BLaER1 treated with 17β-estradiol and CSF1 and Interleukin-3, amounts not matched to agents 10 nM and 100 nM (cell line): Measurements from ENCODE around the gene HDAC5.
"Not testable (repeated sequence)": the region's sequence is repeated elsewhere in the genome, so short reads cannot be mapped to it uniquely, and the experiment has no call there.

Source experiments
- H3K27ac ChIP-seq, 11 experiments: shearing (Covaris generic); formaldehyde crosslinking; 2 replicates each; pipeline ENCODE4 v1.8.1; 2022
- H3K27me3 ChIP-seq, 11 experiments: shearing (Covaris generic); formaldehyde crosslinking; 2 replicates each; pipeline ENCODE4 v1.8.1; 2022
- H3K36me3 ChIP-seq, 11 experiments: shearing (Covaris generic); formaldehyde crosslinking; 2 replicates each; pipeline ENCODE4 v1.8.1; 2022
- H3K4me1 ChIP-seq, 10 experiments: shearing (Covaris generic); formaldehyde crosslinking; 2 replicates each; pipeline ENCODE4 v1.8.1; 2022
- H3K4me2 ChIP-seq, 11 experiments: shearing (Covaris generic); formaldehyde crosslinking; 2 replicates each; pipeline ENCODE4 v1.8.1; 2022
- H3K4me3 ChIP-seq, 10 experiments: shearing (Covaris generic); formaldehyde crosslinking; 2 replicates each; pipeline ENCODE4 v1.8.1; 2022
- H3K9ac ChIP-seq, 11 experiments: shearing (Covaris generic); formaldehyde crosslinking; 2 replicates each; pipeline ENCODE4 v1.8.1; 2022
- H3K9me3 ChIP-seq, 11 experiments: shearing (Covaris generic); formaldehyde crosslinking; replicated peaks in 1 of 11; 2 replicates each; pipeline ENCODE4 v1.8.1; 2022
- H4K20me1 ChIP-seq, 11 experiments: shearing (Covaris generic); formaldehyde crosslinking; 2 replicates each; pipeline ENCODE4 v1.8.1; 2022
- Cebpa-rat ChIP-seq, 11 experiments: shearing (Covaris generic); IDR thresholded peaks; 2 replicates each; pipeline ENCODE4 v1.8.1; 2022

HDAC5 gene

GRCh38 chr17:44137891-44138709 lies 14.7 kb upstream of the HDAC5 start:
- Histone ChIP-seq H3K27ac (peak overlapping the region in 10 of 11 experiments; percentile 18 to 56 (median 46); a peak in 16 of 22 replicates), H3K9ac (peak overlapping the region in 8 of 11 experiments; percentile 16 to 42 (median 30); a peak in 8 of 22 replicates), H3K27me3 (no peaks in the 10 kb centered on the region), H3K4me2 (peak overlapping the region; percentile 65 to 93 (median 81)), H3K4me3 (peak overlapping the region in 2 of 10 experiments; percentile 20 to 40; a peak in 2 of 20 replicates), H3K9me3 (no peaks in the 10 kb centered on the region), H3K4me1 (peaks cover 28 to 45% (median 36%) of the 10 kb centered on the region in 10 experiments), H4K20me1 (peaks cover 0 to 5% (median 0%) of the 10 kb centered on the region in 11 experiments; a peak in 1 of 22 replicates), H3K36me3 (no peaks in the 10 kb centered on the region)
- TF ChIP-seq Cebpa-rat (IDR thresholded peaks at IDR 0.05), result 0 out of 22 replicates have a peak, but pooled peaks of 1 of the 11 experiments have one; percentile 8

GRCh38 chr17:44134752-44135568 lies 11.5 kb upstream of the HDAC5 start:
- Histone ChIP-seq H3K36me3 (no peaks in the 10 kb centered on the region), H3K4me1 (peaks cover 17 to 33% (median 22%) of the 10 kb centered on the region in 10 experiments), H3K27ac (no peak overlapping the region), H3K9me3 (no peaks in the 10 kb centered on the region), H3K4me2 (no peak overlapping the region), H3K4me3 (no peak overlapping the region), H4K20me1 (peaks cover 0 to 5% (median 0%) of the 10 kb centered on the region in 11 experiments; a peak in 1 of 22 replicates), H3K27me3 (no peaks in the 10 kb centered on the region), H3K9ac (no peak overlapping the region)
- no peak for TF ChIP-seq Cebpa-rat (IDR thresholded peaks at IDR 0.05)

DNA sequence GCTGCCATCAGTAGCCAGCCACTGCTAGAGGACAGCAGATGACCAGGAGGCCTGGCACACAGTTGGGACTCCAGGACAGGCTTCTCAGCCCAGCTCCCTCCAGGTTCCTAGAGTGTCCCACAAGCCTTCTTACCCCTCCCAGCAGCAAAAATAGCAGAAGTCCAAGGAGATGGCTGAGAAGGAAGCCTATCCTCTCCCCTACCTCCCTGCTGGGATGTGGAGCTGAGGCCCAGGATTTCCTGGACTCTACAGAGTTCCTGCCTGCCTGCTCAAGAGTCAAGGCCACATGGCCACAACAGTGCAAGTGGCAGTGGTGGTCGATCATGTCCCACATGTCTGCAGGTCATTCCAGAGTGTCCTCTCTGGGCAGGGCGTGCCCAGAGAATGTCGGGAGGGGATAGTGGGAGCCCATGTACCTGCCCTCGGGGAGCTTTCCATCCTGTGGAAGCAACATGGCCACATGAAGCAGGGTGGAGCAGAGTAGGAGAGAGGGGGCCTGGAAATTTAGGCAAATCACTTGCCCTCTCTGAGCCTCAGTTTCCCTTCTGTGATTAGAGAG lies 10.6 kb upstream of the HDAC5 start:
- H3K4me2 ChIP-seq, result no peak overlapping the region
- H3K27me3 ChIP-seq, result no peaks in the 10 kb centered on the region
- no peaks in the 10 kb centered on the region for H3K9me3 ChIP-seq
- no peak overlapping the region for H3K4me3 ChIP-seq
- H3K9ac ChIP-seq, result no peak overlapping the region
- H3K36me3 ChIP-seq, result no peaks in the 10 kb centered on the region
- TF ChIP-seq Cebpa-rat (IDR thresholded peaks at IDR 0.05), result no peak
- H4K20me1 ChIP-seq, result peaks cover 0 to 5% (median 0%) of the 10 kb centered on the region in 11 experiments; a peak in 1 of 22 replicates
- H3K27ac ChIP-seq, result no peak overlapping the region
- peaks cover 17 to 30% (median 20%) of the 10 kb centered on the region in 10 experiments for H3K4me1 ChIP-seq

GRCh38 chr17:44132275-44132821 lies 8.9 kb upstream of the HDAC5 start:
- Histone ChIP-seq H3K9me3 (no peaks in the 10 kb centered on the region), H3K9ac (no peak overlapping the region), H3K27me3 (no peaks in the 10 kb centered on the region), H3K4me2 (no peak overlapping the region), H4K20me1 (no peaks in the 10 kb centered on the region), H3K36me3 (no peaks in the 10 kb centered on the region), H3K4me1 (peaks cover 3 to 14% (median 4%) of the 10 kb centered on the region in 10 experiments), H3K4me3 (no peak overlapping the region), H3K27ac (no peak overlapping the region)
- TF ChIP-seq Cebpa-rat (IDR thresholded peaks at IDR 0.05), result no peak

DNA sequence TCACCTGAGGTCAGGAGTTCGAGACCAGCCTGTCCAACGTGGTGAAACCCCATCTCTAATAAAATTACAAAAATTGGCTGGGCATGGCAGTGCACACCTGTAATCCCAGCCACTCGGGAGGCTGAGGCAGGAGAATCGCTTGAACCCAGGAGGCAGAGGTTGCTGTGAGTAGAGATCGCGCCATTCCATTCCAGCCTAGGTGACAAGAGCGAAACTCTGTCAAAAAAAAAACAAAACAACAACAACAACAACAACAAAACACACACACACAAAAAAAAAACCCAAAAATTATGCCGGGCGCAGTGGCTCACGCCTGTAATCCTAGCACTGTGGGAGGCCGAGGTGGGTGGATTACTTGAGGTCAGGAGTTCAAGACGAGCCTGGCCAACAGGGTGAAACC lies 7.9 kb upstream of the HDAC5 start:
- peaks cover 0 to 10% (median 0%) of the 10 kb centered on the region in 10 experiments; a peak in 4 of 20 replicates for H3K4me1 ChIP-seq
- H3K4me2 ChIP-seq, H3K9ac ChIP-seq, H4K20me1 ChIP-seq, H3K27ac ChIP-seq, H3K9me3 ChIP-seq, H3K4me3 ChIP-seq, H3K27me3 ChIP-seq, H3K36me3 ChIP-seq: not testable (repeated sequence)

DNA sequence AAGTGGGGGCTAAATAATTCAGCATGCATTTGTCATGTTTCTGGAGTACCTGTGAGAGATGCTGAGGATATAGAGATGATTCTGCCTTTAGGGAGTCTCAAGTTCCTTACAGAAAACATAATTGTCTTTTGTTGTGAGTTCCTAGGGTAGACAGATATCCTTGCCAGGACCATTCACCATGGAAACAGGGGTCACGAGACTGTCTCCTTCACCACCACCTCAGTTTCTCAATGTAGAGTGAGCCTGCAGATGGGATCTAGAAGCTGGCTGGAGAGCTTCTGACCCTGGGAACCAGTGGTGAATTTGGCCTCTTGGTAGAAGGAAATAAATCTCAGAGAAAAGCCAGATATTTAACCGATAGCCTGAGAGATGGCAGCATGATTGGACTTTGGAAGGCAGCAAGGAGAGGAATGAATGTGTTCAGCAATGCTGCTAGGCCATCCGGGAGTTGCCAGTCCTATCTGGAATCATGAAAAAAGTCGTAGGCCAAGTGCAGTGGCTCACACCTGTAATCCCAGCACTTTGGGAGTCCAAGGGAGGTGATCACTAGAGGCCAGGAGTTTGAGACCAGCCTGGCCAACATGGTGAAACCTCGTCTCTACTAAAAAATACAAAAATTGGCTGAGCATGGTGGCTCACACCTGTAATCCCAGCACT lies 7.4 kb upstream of the HDAC5 start:
- Histone ChIP-seq H3K9ac (no peak overlapping the region), H3K4me3 (no peak overlapping the region), H3K27me3 (no peaks in the 10 kb centered on the region), H3K27ac (no peak overlapping the region), H3K4me1 (peaks cover 0 to 10% (median 0%) of the 10 kb centered on the region in 10 experiments; a peak in 4 of 20 replicates), H3K9me3 (no peaks in the 10 kb centered on the region), H4K20me1 (no peaks in the 10 kb centered on the region), H3K36me3 (no peaks in the 10 kb centered on the region), H3K4me2 (no peak overlapping the region)
- no peak for TF ChIP-seq Cebpa-rat (IDR thresholded peaks at IDR 0.05)

GRCh38 chr17:44128383-44128782 lies 4.9 kb upstream of the HDAC5 start:
- no peak for TF ChIP-seq Cebpa-rat (IDR thresholded peaks at IDR 0.05)
- H3K4me3 ChIP-seq, result no peak overlapping the region
- H3K9me3 ChIP-seq, result no peaks in the 10 kb centered on the region
- no peaks in the 10 kb centered on the region for H3K27me3 ChIP-seq
- H3K36me3 ChIP-seq, result no peaks in the 10 kb centered on the region
- peaks cover 8 to 12% (median 9%) of the 10 kb centered on the region in 10 experiments; a peak in 18 of 20 replicates for H3K4me1 ChIP-seq
- H3K4me2 ChIP-seq, result no peak overlapping the region
- no peak overlapping the region for H3K9ac ChIP-seq
- no peak overlapping the region for H3K27ac ChIP-seq
- H4K20me1 ChIP-seq, result no peaks in the 10 kb centered on the region

DNA sequence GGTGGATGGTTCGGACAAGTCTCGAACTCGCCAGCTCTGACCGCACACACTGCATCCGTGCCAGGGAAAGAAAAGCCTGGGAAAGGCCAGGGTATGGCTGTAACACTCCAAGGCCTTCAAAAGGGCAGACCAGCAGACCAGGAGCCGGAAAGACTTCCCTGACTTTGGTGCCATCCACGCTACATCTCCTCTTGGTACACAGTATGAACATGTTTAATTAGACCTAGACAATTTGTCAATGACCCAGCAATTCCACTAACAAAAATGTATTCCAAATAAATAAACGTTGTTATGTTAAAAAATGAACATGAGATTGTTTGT lies 637 bp upstream of the HDAC5 start:
- peak overlapping the region; percentile 92 to 98 (median 96) for H3K9ac ChIP-seq
- H3K4me3 ChIP-seq, result peak overlapping the region; percentile 86 to 100 (median 96)
- H3K36me3 ChIP-seq, result peaks cover 0 to 7% (median 0%) of the 10 kb centered on the region in 11 experiments; a peak in 3 of 22 replicates
- H3K4me1 ChIP-seq, result peaks cover 28 to 50% (median 47%) of the 10 kb centered on the region in 10 experiments
- H3K27me3 ChIP-seq, result no peaks in the 10 kb centered on the region
- H3K9me3 ChIP-seq, result no peaks in the 10 kb centered on the region
- no peak for TF ChIP-seq Cebpa-rat (IDR thresholded peaks at IDR 0.05)
- H3K4me2 ChIP-seq, result peak overlapping the region; percentile 68 to 94 (median 77)
- H3K27ac ChIP-seq, result peak overlapping the region; percentile 68 to 98 (median 95)
- peaks cover 11 to 37% (median 27%) of the 10 kb centered on the region in 11 experiments; a peak in 19 of 22 replicates for H4K20me1 ChIP-seq
